IMR-90 (cell line): ENCODE results near the gene NIPSNAP2.

Experiments used
- CEBPB ChIP-seq: IDR thresholded peaks from 2 replicates; pipeline ENCODE4 v1.6.1; 2012; ENCODE audit warnings: low read depth, low read length, improper control_type of control experiment
- POLR2A ChIP-seq: IDR thresholded peaks from 2 replicates; pipeline ENCODE4 v1.6.1; 2012; ENCODE audit warnings: mild to moderate bottlenecking, low read depth, low read length
- TF ChIP-seq, protein P1 (sequence below): conservative IDR thresholded peaks from 2 replicates; pipeline ENCODE4 v1.5.1; 2012; ENCODE audit warnings: mild to moderate bottlenecking, low read depth, low read length, improper control_type of control experiment

DNA sequence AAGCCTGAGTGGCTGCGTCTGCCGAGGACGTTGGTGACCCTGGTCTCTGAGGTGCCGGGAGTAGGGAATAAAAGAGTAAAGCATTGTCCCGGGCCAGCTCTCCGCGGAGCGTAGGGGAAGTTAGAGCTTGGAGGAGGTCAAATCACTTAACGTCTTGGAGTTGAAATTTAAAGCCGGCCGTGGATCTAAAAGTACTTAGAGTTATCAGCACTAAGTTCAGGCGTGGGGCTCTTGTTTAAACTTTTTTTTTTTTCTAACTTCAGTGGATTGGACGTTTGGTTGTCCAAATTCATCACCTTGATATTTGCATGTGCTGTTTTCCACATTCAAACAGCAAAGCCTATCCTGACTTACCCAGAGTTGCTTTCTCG lies 700 bp downstream of the NIPSNAP2 start:
- TF ChIP-seq, protein P1, sequence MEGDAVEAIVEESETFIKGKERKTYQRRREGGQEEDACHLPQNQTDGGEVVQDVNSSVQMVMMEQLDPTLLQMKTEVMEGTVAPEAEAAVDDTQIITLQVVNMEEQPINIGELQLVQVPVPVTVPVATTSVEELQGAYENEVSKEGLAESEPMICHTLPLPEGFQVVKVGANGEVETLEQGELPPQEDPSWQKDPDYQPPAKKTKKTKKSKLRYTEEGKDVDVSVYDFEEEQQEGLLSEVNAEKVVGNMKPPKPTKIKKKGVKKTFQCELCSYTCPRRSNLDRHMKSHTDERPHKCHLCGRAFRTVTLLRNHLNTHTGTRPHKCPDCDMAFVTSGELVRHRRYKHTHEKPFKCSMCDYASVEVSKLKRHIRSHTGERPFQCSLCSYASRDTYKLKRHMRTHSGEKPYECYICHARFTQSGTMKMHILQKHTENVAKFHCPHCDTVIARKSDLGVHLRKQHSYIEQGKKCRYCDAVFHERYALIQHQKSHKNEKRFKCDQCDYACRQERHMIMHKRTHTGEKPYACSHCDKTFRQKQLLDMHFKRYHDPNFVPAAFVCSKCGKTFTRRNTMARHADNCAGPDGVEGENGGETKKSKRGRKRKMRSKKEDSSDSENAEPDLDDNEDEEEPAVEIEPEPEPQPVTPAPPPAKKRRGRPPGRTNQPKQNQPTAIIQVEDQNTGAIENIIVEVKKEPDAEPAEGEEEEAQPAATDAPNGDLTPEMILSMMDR = no peak
- TF ChIP-seq POLR2A = no peak
- TF ChIP-seq CEBPB = no peak
